Activated naive CD8-positive, alpha-beta T cell treated with anti-CD3 and anti-CD28 coated beads for 36 hours (primary cell): Measurements from ENCODE around the gene AFM. TPM values are rescaled to one million over a fixed set of nuclear protein-coding genes. Genes with fewer than 3 reads are reported as not detected.

Experiments used
- DNase-seq: peaks from one replicate; pipeline ENCODE4 v3.0.0; 2021
- H3K27ac Mint-ChIP-seq: one replicate; pipeline ENCODE4 v1.8.0; 2022; ENCODE audit warnings: mild to moderate bottlenecking, moderate library complexity, mixed read lengths
- H3K27me3 Mint-ChIP-seq: one replicate; pipeline ENCODE4 v1.8.0; 2022; ENCODE audit warnings: mild to moderate bottlenecking, mixed read lengths
- H3K36me3 Mint-ChIP-seq: one replicate; pipeline ENCODE4 v1.8.0; 2021; ENCODE audit warnings: mild to moderate bottlenecking, mixed read lengths
- H3K4me1 Mint-ChIP-seq: one replicate; pipeline ENCODE4 v1.8.0; 2021; ENCODE audit warnings: mixed read lengths
- H3K4me3 Mint-ChIP-seq: one replicate; pipeline ENCODE4 v1.8.0; 2022; ENCODE audit warnings: mild to moderate bottlenecking, moderate library complexity, mixed read lengths
- H3K9me3 Mint-ChIP-seq: one replicate; pipeline ENCODE4 v1.8.0; 2022; ENCODE audit warnings: mixed read lengths
- total RNA-seq, 2 experiments: library from RNA; stranded (reverse); gene quantifications; one replicate each; pipeline ENCODE4 v1.2.3, GENCODE V29; 2021

Gene AFM
- total RNA-seq, 2 experiments from 2014 or later = not detected

- H3K4me3 Mint-ChIP-seq = no peak overlapping the region
- DNase-seq = no peak
- no peaks in the 10 kb centered on the region for H3K4me1 Mint-ChIP-seq
- no peaks in the 10 kb centered on the region for H3K9me3 Mint-ChIP-seq
- no peaks in the 10 kb centered on the region for H3K36me3 Mint-ChIP-seq
- H3K27ac Mint-ChIP-seq = no peak overlapping the region
- H3K27me3 Mint-ChIP-seq = peaks cover 9% of the 10 kb centered on the region
Observed at GRCh38 chr4:73445383-73446335, 35.9 kb upstream of the AFM start.

GRCh38 chr4:73446336-73446938 lies 35.1 kb upstream of the AFM start:
- H3K36me3 Mint-ChIP-seq = no peaks in the 10 kb centered on the region
- H3K27me3 Mint-ChIP-seq = peaks cover 9% of the 10 kb centered on the region
- H3K4me1 Mint-ChIP-seq = no peaks in the 10 kb centered on the region
- H3K27ac Mint-ChIP-seq = no peak overlapping the region
- H3K4me3 Mint-ChIP-seq = no peak overlapping the region
- H3K9me3 Mint-ChIP-seq = no peaks in the 10 kb centered on the region
- DNase-seq = no peak

GRCh38 chr4:73447671-73448070 lies 33.9 kb upstream of the AFM start:
- DNase-seq = no peak
- H3K4me3 Mint-ChIP-seq = no peak overlapping the region
- peaks cover 9% of the 10 kb centered on the region for H3K27me3 Mint-ChIP-seq
- no peaks in the 10 kb centered on the region for H3K9me3 Mint-ChIP-seq
- no peaks in the 10 kb centered on the region for H3K4me1 Mint-ChIP-seq
- H3K36me3 Mint-ChIP-seq = no peaks in the 10 kb centered on the region
- H3K27ac Mint-ChIP-seq = no peak overlapping the region

- H3K36me3 Mint-ChIP-seq = no peaks in the 10 kb centered on the region
- H3K27ac Mint-ChIP-seq = no peak overlapping the region
- no peak overlapping the region for H3K4me3 Mint-ChIP-seq
- H3K4me1 Mint-ChIP-seq = no peaks in the 10 kb centered on the region
- peaks cover 9% of the 10 kb centered on the region for H3K27me3 Mint-ChIP-seq
- no peaks in the 10 kb centered on the region for H3K9me3 Mint-ChIP-seq
- DNase-seq = no peak
Observed at GRCh38 chr4:73448448-73449203, 32.9 kb upstream of the AFM start.

- Mint-ChIP-seq H3K27ac (no peak overlapping the region), H3K4me3 (no peak overlapping the region), H3K9me3 (no peaks in the 10 kb centered on the region), H3K36me3 (no peaks in the 10 kb centered on the region), H3K4me1 (no peaks in the 10 kb centered on the region), H3K27me3 (peaks cover 9% of the 10 kb centered on the region)
- no peak for DNase-seq
Observed at GRCh38 chr4:73450398-73451004, 31.0 kb upstream of the AFM start.

GRCh38 chr4:73451404-73451803 lies 30.1 kb upstream of the AFM start:
- Mint-ChIP-seq H3K27ac (no peak overlapping the region), H3K4me3 (no peak overlapping the region), H3K9me3 (no peaks in the 10 kb centered on the region), H3K36me3 (no peaks in the 10 kb centered on the region), H3K4me1 (no peaks in the 10 kb centered on the region), H3K27me3 (peaks cover 9% of the 10 kb centered on the region)
- DNase-seq = no peak

- H3K9me3 Mint-ChIP-seq = no peaks in the 10 kb centered on the region
Observed at GRCh38 chr4:73451981-73452747, 29.4 kb upstream of the AFM start.

GRCh38 chr4:73452953-73453700 lies 28.4 kb upstream of the AFM start:
- H3K27me3 Mint-ChIP-seq = peaks cover 3% of the 10 kb centered on the region
- H3K9me3 Mint-ChIP-seq = no peaks in the 10 kb centered on the region
- no peaks in the 10 kb centered on the region for H3K36me3 Mint-ChIP-seq
- H3K4me1 Mint-ChIP-seq = no peaks in the 10 kb centered on the region
- no peak overlapping the region for H3K4me3 Mint-ChIP-seq
- H3K27ac Mint-ChIP-seq = no peak overlapping the region
- DNase-seq = no peak

More at GRCh38 chr4:73451981-73452747, 29.4 kb upstream of the AFM start:
- H3K27me3 Mint-ChIP-seq = peaks cover 9% of the 10 kb centered on the region
- no peaks in the 10 kb centered on the region for H3K36me3 Mint-ChIP-seq
- H3K4me1 Mint-ChIP-seq = no peaks in the 10 kb centered on the region
- no peak for DNase-seq
- no peak overlapping the region for H3K4me3 Mint-ChIP-seq
- no peak overlapping the region for H3K27ac Mint-ChIP-seq

GRCh38 chr4:73453701-73454005 lies 27.9 kb upstream of the AFM start:
- no peak overlapping the region for H3K4me3 Mint-ChIP-seq
- H3K27ac Mint-ChIP-seq = no peak overlapping the region
- no peaks in the 10 kb centered on the region for H3K36me3 Mint-ChIP-seq
- no peak for DNase-seq
- H3K9me3 Mint-ChIP-seq = no peaks in the 10 kb centered on the region
- H3K27me3 Mint-ChIP-seq = peaks cover 3% of the 10 kb centered on the region
- no peaks in the 10 kb centered on the region for H3K4me1 Mint-ChIP-seq

GRCh38 chr4:73454920-73455319 lies 26.6 kb upstream of the AFM start:
- no peak for DNase-seq
- Mint-ChIP-seq H3K36me3 (no peaks in the 10 kb centered on the region), H3K27me3 (peaks cover 3% of the 10 kb centered on the region), H3K4me1 (no peaks in the 10 kb centered on the region), H3K4me3 (no peak overlapping the region), H3K27ac (no peak overlapping the region), H3K9me3 (no peaks in the 10 kb centered on the region)

GRCh38 chr4:73456177-73457022 lies 25.1 kb upstream of the AFM start:
- no peak for DNase-seq
- Mint-ChIP-seq H3K4me3 (no peak overlapping the region), H3K27ac (no peak overlapping the region), H3K9me3 (no peaks in the 10 kb centered on the region), H3K27me3 (no peaks in the 10 kb centered on the region), H3K36me3 (no peaks in the 10 kb centered on the region), H3K4me1 (no peaks in the 10 kb centered on the region)

GRCh38 chr4:73458184-73459047 lies 23.1 kb upstream of the AFM start:
- Mint-ChIP-seq H3K4me1 (no peaks in the 10 kb centered on the region), H3K27ac (no peak overlapping the region), H3K27me3 (no peaks in the 10 kb centered on the region), H3K9me3 (no peaks in the 10 kb centered on the region), H3K4me3 (no peak overlapping the region), H3K36me3 (no peaks in the 10 kb centered on the region)
- DNase-seq = no peak

GRCh38 chr4:73459048-73459421 lies 22.5 kb upstream of the AFM start:
- no peaks in the 10 kb centered on the region for H3K4me1 Mint-ChIP-seq
- H3K36me3 Mint-ChIP-seq = no peaks in the 10 kb centered on the region
- no peak overlapping the region for H3K27ac Mint-ChIP-seq
- no peak for DNase-seq
- H3K4me3 Mint-ChIP-seq = no peak overlapping the region
- no peaks in the 10 kb centered on the region for H3K9me3 Mint-ChIP-seq
- H3K27me3 Mint-ChIP-seq = no peaks in the 10 kb centered on the region
